GM21723 (cell line): ENCODE results near the gene DYNC1H1.
"Not testable (repeated sequence)": the region's sequence is repeated elsewhere in the genome, so short reads cannot be mapped to it uniquely, and the experiment has no call there.

Experiments used
- ATAC-seq: cut with Tn5 transposase; IDR thresholded peaks from one replicate; pipeline ENCODE4 v1.9.1; 2021; ENCODE audit warnings: mild to moderate bottlenecking, moderate library complexity; ENCODE audit not compliant: unreplicated experiment

Gene DYNC1H1

GRCh38 chr14:102057480-102058114, 93.2 kb downstream of the DYNC1H1 start:
- no peak for ATAC-seq

DNA sequence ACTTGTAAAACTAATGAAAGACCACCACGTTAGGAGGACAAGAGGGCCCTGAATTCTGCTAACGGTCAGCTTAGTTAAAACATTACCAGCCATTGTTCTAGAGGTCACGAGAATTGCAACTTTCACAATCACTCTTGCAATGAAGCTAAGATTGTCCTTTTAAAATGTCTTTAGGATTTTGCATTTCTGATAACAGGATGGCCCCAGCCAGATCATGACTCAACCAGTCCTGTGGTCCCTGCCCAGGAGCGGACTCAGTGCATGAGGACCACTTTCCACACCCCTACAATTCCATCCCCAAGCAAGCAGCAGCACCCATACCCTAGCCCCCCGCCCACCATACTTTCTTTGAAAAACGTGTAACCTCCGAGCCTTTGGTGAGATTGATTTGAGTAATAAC, 93.8 kb downstream of the DYNC1H1 start:
- ATAC-seq = no peak

DNA sequence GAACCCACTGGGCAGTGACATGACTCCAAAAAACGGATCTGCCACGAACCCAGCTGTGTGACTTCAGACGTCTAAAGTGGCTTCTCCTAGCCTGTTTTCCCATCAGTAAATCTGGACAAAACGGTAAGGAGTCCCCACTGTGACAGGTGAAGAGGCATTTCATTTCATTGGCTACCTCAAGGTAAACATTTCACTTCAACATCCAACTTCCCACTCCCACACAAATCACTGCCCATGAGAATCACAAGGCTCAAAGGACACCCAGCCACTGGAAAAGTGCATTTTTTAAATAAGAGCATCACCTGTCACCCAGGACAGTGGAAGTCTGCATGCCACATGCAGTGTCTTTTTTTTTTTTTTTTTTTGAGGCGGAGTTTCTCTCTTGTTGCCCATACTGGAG, 94.6 kb downstream of the DYNC1H1 start:
- ATAC-seq = no peak

GRCh38 chr14:102063109-102063807, 98.9 kb downstream of the DYNC1H1 start:
- no peak for ATAC-seq

GRCh38 chr14:102063808-102064429, 99.5 kb downstream of the DYNC1H1 start:
- no peak for ATAC-seq

GRCh38 chr14:102064590-102064989, 100.2 kb downstream of the DYNC1H1 start:
- ATAC-seq = not testable (repeated sequence)

GRCh38 chr14:102066041-102066451, 101.7 kb downstream of the DYNC1H1 start:
- no peak for ATAC-seq

DNA sequence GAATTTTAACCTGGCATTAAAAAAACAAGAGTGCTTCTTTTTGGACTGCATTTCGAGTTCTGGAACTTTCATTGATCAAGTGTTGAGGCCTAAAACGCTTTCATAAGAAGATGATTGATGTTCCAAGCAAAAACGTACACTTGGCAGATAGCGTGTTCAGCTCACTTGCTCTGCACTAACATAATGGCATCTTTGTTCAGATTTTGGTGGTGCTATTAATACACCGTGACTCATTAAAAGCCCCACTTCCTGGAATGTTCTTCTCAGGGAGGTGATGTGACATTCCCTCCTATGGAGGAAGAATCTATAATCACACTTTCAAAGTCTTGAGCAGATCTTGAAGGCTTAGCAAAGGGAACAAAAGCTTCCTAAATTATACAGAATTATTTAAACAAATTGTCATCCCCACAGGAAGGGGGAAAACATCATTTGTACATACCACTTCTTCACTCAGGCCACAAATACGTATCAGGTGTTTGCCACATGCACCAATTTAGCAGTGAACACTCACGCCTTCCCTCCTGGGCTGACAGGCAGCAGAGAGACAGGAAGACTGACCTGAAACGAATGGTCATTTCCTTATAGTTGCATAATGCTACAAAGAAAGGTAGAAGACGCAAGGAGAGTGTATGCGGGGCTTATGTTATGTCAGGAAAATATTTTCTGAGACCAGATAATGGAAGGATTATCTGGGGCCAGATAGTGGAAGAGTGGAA, 107.1 kb downstream of the DYNC1H1 start:
- no peak for ATAC-seq

- ATAC-seq = no peak
Measured at GRCh38 chr14:102074415-102074964, 110.1 kb downstream of the DYNC1H1 start.

GRCh38 chr14:102075155-102075554, 110.8 kb downstream of the DYNC1H1 start:
- no peak for ATAC-seq

GRCh38 chr14:102077382-102077709, 113.0 kb downstream of the DYNC1H1 start:
- ATAC-seq = no peak

GRCh38 chr14:102078361-102078791, 114.0 kb downstream of the DYNC1H1 start:
- not testable (repeated sequence) for ATAC-seq

GRCh38 chr14:102078831-102079699, 114.7 kb downstream of the DYNC1H1 start:
- ATAC-seq = no peak

DNA sequence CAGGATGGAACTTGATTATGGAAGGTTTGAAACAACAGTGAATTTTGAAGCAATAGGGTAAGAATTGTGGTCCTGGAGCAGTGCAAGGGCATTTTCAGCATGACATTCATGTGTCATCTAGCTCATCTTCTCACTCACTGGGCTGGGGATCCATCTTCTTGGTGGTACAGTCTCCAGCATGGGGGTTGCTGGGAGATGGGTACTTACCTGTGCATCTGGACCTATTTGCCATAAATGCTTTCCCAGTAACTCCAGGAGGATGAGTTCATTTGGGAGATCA, 115.3 kb downstream of the DYNC1H1 start:
- no peak for ATAC-seq

GRCh38 chr14:102080183-102081080, 116.1 kb downstream of the DYNC1H1 start:
- ATAC-seq = no peak

DNA sequence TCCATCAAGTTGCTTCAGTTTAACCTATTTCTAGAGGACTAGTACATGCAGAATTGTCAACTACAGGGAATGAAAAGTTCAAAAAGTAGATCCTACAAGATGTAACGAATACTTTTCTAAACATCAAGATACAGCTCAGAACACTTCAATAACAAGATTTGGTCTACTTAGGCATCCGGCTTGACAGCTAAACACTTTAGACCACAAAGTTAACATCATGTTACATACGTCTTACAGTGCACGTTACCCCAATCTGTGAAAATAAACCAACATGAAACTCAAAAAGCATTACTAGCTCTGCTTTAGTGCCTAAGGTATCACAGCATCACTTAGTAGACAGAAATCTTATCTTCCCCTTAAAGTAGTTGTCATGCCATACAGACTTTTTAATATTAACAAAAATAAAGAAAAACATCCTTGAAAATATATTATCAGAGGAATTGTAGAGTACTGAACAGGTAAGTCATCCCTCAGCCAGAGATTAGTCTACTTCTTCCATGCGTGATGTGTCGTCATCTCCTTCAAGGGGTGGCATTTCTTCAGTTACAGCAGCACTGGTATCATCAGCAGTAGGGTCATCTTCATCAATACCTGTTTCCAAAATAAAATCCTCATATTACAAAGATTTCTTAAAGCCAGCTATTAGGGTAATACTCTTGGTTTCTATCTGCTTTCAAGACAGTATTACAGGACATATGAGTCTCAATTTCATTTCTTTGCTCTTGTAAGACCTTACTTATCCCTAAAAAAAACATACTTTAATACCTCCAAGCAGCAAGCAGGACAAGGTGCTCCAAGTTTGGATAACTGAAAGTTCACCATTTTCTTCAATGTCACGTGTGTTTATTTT, 117.1 kb downstream of the DYNC1H1 start:
- ATAC-seq = no peak

- not testable (repeated sequence) for ATAC-seq
Measured at GRCh38 chr14:102084522-102084921, 120.1 kb downstream of the DYNC1H1 start.

- no peak for ATAC-seq
Measured at GRCh38 chr14:102084931-102085330, 120.6 kb downstream of the DYNC1H1 start.

GRCh38 chr14:102085488-102085887, 121.1 kb downstream of the DYNC1H1 start:
- no peak for ATAC-seq
